ENCODE measurements around the gene SMPX.

- TF ChIP-seq CTCF (IDR thresholded peaks at IDR 0.05): no peak
- TF ChIP-seq EP300 (IDR thresholded peaks at IDR 0.05): no peak
Measured at GRCh38 chrX:21749924-21750323, 8.0 kb downstream of the SMPX start.

Data from sigmoid colon (tissue), 4 donors.